HepG2 (cell line): ENCODE results near the gene TTC31. TPM values are rescaled to one million over a fixed set of nuclear protein-coding genes. Genes with fewer than 3 reads are reported as not detected.

ENCODE experiments used
- AGO1 ChIP-seq: fragments of 200-400 bp; formaldehyde crosslinking; IDR thresholded peaks from 2 replicates; pipeline ENCODE4 v1.6.1; 2017; ENCODE audit warnings: mild to moderate bottlenecking, low read depth, low read length, moderate library complexity; ENCODE audit not compliant: poor library complexity, severe bottlenecking
- ATF7-NPFF ChIP-seq: sonication (generic); formaldehyde crosslinking; IDR thresholded peaks from 2 replicates; pipeline ENCODE4 v1.8.1; 2023; ENCODE audit warnings: mild to moderate bottlenecking, low read depth, missing genetic modification reagents, moderate library complexity
- BCL6 ChIP-seq: IDR thresholded peaks from 2 replicates; pipeline ENCODE4 v1.6.1; 2016; ENCODE audit warnings: missing genetic modification reagents, missing compliant biosample characterization
- CENPX ChIP-seq: sonication (generic); formaldehyde crosslinking; IDR thresholded peaks from 2 replicates; pipeline ENCODE4 v1.9.0; 2021; ENCODE audit warnings: mild to moderate bottlenecking, missing genetic modification reagents, moderate library complexity
- GRHL1 ChIP-seq: sonication (generic); formaldehyde crosslinking; conservative IDR thresholded peaks from 2 replicates; pipeline ENCODE4 v1.8.0; 2022; ENCODE audit warnings: missing genetic modification reagents
- IKZF4 ChIP-seq: sonication (generic); formaldehyde crosslinking; IDR thresholded peaks from 2 replicates; pipeline ENCODE4 v1.5.1; 2020; ENCODE audit warnings: borderline replicate concordance, mild to moderate bottlenecking, low read depth, missing genetic modification reagents; ENCODE audit errors: not compliant biosample characterization
- KLF16 ChIP-seq, 2 experiments: sonication (generic) in 1 of 2; formaldehyde crosslinking in 1 of 2; IDR thresholded peaks; 2 replicates each; pipeline versions ENCODE4 v1.6.1 to v1.8.0; 2016 to 2023; ENCODE audit warnings: missing genetic modification reagents in 2 of 2, missing compliant biosample characterization in 1 of 2
- MYPOP ChIP-seq: sonication (generic); formaldehyde crosslinking; IDR thresholded peaks from 2 replicates; pipeline ENCODE4 v1.8.1; 2023; ENCODE audit warnings: mild to moderate bottlenecking, moderate library complexity, missing genetic modification reagents
- NR2F1 ChIP-seq, 2 experiments: fragments of 450-650 bp in 1 of 2; formaldehyde crosslinking in 1 of 2; IDR thresholded peaks; 2 replicates each; pipeline versions ENCODE4 v1.5.0 to v1.6.1; 2016 to 2020; ENCODE audit warnings: mild to moderate bottlenecking in 1 of 2, missing compliant biosample characterization in 1 of 2, missing genetic modification reagents in 1 of 2, moderate library complexity in 1 of 2
- PHF21A ChIP-seq: sonication (generic); formaldehyde crosslinking; IDR thresholded peaks from 2 replicates; pipeline ENCODE4 v1.5.0; 2020; ENCODE audit warnings: mild to moderate bottlenecking, missing genetic modification reagents
- REPIN1 ChIP-seq: sonication (generic); formaldehyde crosslinking; IDR thresholded peaks from 2 replicates; pipeline ENCODE4 v1.8.0; 2022; ENCODE audit warnings: missing genetic modification reagents, low read depth, mild to moderate bottlenecking, borderline replicate concordance
- RXRB ChIP-seq: IDR thresholded peaks from 2 replicates; pipeline ENCODE4 v1.6.1; 2016; ENCODE audit warnings: borderline replicate concordance, missing genetic modification reagents, missing compliant biosample characterization
- SAP130 ChIP-seq: IDR thresholded peaks from 2 replicates; pipeline ENCODE4 v1.6.1; 2016; ENCODE audit warnings: low read depth
- SATB2 ChIP-seq: sonication (generic); formaldehyde crosslinking; IDR thresholded peaks from 2 replicates; pipeline ENCODE4 v1.5.0; 2020; ENCODE audit warnings: missing genetic modification reagents
- YEATS4 ChIP-seq: sonication (generic); formaldehyde crosslinking; IDR thresholded peaks from 2 replicates; pipeline ENCODE4 v1.4.0; 2020; ENCODE audit warnings: missing genetic modification reagents, borderline replicate concordance
- ZGPAT ChIP-seq: IDR thresholded peaks from 2 replicates; pipeline ENCODE4 v1.6.1; 2016; ENCODE audit warnings: mild to moderate bottlenecking
- ZIK1 ChIP-seq: sonication (generic); formaldehyde crosslinking; IDR thresholded peaks from 2 replicates; pipeline ENCODE4 v1.5.0; 2020; ENCODE audit warnings: mild to moderate bottlenecking, low read depth, missing genetic modification reagents, borderline replicate concordance
- ZNF362 ChIP-seq: sonication (generic); formaldehyde crosslinking; IDR thresholded peaks from 2 replicates; pipeline ENCODE4 v1.4.0; 2020; ENCODE audit warnings: missing genetic modification reagents, mild to moderate bottlenecking, borderline replicate concordance
- ZNF576 ChIP-seq: sonication (generic); formaldehyde crosslinking; IDR thresholded peaks from 2 replicates; pipeline ENCODE4 v1.4.0; 2020; ENCODE audit warnings: mild to moderate bottlenecking, missing genetic modification reagents
- ZNF589 ChIP-seq: sonication (generic); formaldehyde crosslinking; conservative IDR thresholded peaks from 2 replicates; pipeline ENCODE4 v1.8.0; 2022; ENCODE audit warnings: mild to moderate bottlenecking, moderate library complexity, missing genetic modification reagents
- ZNF607 ChIP-seq: sonication (generic); formaldehyde crosslinking; IDR thresholded peaks from 2 replicates; pipeline ENCODE4 v1.5.1; 2020; ENCODE audit warnings: missing genetic modification reagents, mild to moderate bottlenecking, borderline replicate concordance
- ZNF709 ChIP-seq: sonication (generic); formaldehyde crosslinking; IDR thresholded peaks from 2 replicates; pipeline ENCODE4 v1.5.0; 2020; ENCODE audit warnings: mild to moderate bottlenecking, missing genetic modification reagents
- ZNF781 ChIP-seq: sonication (generic); formaldehyde crosslinking; IDR thresholded peaks from 2 replicates; pipeline ENCODE4 v1.5.1; 2020; ENCODE audit warnings: borderline replicate concordance, mild to moderate bottlenecking, missing genetic modification reagents; ENCODE audit errors: not compliant biosample characterization
- polyA plus RNA-seq, 8 experiments: library from polyadenylated mRNA; depleted of rRNA in 3 of 8; stranded (reverse) in 7 of 8; unstranded in 1 of 8; fragments of >200 nt; fragmentation: Illumina TruSeq in 4 of 8; extraction: Trizol in 4 of 8; gene quantifications; 2 replicates each; pipeline versions ENCODE4 v1.2.1 to v1.2.3, GENCODE V29; 2011 to 2016; ENCODE audit warnings: low read depth in 4 of 8, missing spikeins in 1 of 8, mixed read lengths in 1 of 8; ENCODE audit not compliant: insufficient read depth in 1 of 8
- total RNA-seq, 5 experiments: library from RNA; depleted of rRNA; stranded (reverse); fragments of >200 nt; fragmentation: Illumina TruSeq; extraction: Trizol; gene quantifications; 2 replicates each; pipeline ENCODE4 v1.2.3, GENCODE V29; 2016; ENCODE audit warnings: low read depth in 1 of 5

TTC31 gene
- total and polyA plus RNA-seq, 2 of the 13 experiments (the other 11 are each of a cell fraction or from before 2014, with no cell fraction given), result 28.3 to 39.5 TPM

- TF ChIP-seq AGO1 (no peak), RXRB (CRISPR knock-in tag) (peak; percentile 48; the same call in 1 of the 2 replicates), IKZF4 (no peak), BCL6 (CRISPR knock-in tag) (peak; percentile 38; the same call in 1 of the 2 replicates), ZGPAT (CRISPR knock-in tag) (peak; percentile 64), PHF21A (CRISPR knock-in tag) (peak; percentile 77), SATB2 (no peak), SAP130 (CRISPR knock-in tag) (peak; percentile 63; the same call in 1 of the 2 replicates), REPIN1 (CRISPR knock-in tag) (no peak), ZNF576 (CRISPR knock-in tag) (no peak), ZNF781 (CRISPR knock-in tag) (peak; percentile 39), YEATS4 (CRISPR knock-in tag) (no peak), GRHL1 (no peak), CENPX (CRISPR knock-in tag) (no peak), KLF16 (CRISPR knock-in tag; IDR thresholded peaks at IDR 0.05) (0 out of 4 replicates have a peak, but pooled peaks of 1 of the 2 experiments have one; percentile 45), ZIK1 (0 out of 2 replicates have a peak, but pooled peaks have one; percentile 59), ZNF589 (no peak), NR2F1 (CRISPR knock-in tag; IDR thresholded peaks at IDR 0.05) (no peak), ZNF607 (CRISPR knock-in tag) (peak; percentile 75; the same call in 1 of the 2 replicates), ZNF709 (peak; percentile 35; the same call in 1 of the 2 replicates), MYPOP (CRISPR knock-in tag) (no peak), ZNF362 (CRISPR knock-in tag) (peak; percentile 75), ATF7-NPFF (CRISPR knock-in tag) (no peak)
Measured at GRCh38 chr2:74447230-74447999, 35.5 kb upstream of the TTC31 start (continued).
